Measurements from ENCODE around the gene ZWILCH.

ZWILCH gene

GRCh38 chr15:66545255-66545654 lies 40.1 kb downstream of the ZWILCH start:
- DNase-seq (ENCODE audit: low read depth), result no peak

- no peak for DNase-seq (ENCODE audit: low read depth)
Measured at GRCh38 chr15:66555685-66556084, 50.6 kb downstream of the ZWILCH start.

GRCh38 chr15:66558271-66558670 lies 53.1 kb downstream of the ZWILCH start:
- no peak for DNase-seq (ENCODE audit: low read depth)

DNA sequence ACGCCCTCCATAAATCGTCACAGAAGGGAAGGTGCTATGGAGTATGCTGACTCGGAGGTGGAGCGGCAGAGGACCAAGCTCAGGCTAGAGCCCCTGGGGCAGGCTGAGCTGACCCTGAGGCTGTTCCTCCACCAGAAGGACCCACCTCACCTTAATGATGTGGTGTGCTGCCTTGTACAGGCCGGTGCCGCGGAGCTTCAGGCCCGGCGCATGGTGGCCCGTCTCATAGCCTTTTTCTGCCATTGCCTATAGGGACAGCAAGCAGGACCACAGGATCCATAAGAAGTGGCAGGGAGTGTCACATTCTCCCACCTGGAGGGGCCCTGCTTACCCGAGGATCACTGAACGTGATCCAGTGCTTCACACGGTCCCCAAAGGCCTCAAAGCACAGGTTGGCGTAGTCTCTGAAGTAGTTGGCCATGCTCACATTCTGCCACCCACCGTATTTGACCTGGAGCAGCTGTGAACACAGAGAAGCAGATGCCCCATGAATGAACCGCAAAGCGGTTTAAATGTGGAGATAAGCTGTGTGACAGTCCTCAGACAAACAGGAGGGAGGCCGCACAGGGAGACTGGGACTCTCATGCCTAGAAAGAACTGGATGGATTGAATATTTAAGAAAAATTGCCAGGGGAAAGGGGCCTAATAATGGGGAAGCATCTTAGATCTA lies 55.9 kb downstream of the ZWILCH start:
- no peak for DNase-seq (ENCODE audit: low read depth)

GRCh38 chr15:66563126-66563525 lies 58.0 kb downstream of the ZWILCH start:
- no peak for DNase-seq (ENCODE audit: low read depth)

DNA sequence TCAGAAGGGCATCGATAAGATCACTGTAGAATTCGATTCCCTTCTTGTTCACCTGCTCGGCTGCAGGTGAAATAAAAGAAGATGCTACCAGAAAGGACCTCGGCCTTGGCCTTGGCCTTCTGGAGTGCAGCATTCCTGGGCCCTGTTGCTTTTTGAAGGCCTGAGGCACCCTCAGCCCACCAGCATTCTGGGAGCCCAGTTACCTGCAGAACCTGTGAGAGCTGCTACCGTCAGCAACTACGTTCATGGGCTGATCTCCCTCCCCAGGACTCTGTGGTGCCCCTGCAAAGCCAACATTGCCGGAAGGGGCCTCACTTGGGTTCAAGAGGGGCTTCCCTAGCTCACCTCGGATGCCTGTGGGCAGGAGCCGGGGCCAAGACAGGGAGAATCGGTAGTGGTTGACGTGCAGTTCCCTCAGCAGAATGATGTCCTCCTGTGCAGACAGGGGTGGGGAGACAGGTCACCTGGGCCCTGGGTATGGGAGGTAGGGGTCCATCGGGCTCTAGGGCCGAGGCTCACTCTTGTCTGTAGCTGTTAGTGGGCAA lies 58.5 kb downstream of the ZWILCH start:
- no peak for DNase-seq (ENCODE audit: low read depth)

- DNase-seq (ENCODE audit: low read depth), result no peak
Measured at GRCh38 chr15:66564136-66565041, 59.3 kb downstream of the ZWILCH start.

DNA sequence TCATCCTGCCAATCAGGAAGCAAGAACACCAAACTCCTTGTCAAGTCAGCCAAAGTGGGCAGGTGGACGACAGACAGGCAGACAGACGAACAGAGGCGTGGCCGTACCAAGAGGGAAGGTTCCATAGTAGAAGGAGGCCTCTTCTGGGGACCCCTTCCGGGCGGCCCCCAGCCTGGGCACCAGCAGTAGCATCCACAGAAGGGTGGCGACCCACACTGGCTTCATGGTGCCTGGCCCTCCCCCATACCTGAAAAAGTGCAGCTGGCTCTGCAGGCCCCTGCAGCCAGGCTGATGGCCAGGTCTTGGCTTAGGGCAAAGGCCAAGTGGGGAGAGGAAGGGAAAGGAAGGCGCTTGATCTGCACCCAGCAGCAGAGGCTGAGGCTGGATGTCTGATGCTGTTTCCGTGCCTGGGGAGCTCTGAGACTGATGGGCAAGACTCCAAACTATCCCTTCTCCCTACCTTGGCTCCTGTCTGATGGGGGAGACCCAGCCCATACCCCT lies 60.1 kb downstream of the ZWILCH start:
- DNase-seq (ENCODE audit: low read depth), result no peak

DNA sequence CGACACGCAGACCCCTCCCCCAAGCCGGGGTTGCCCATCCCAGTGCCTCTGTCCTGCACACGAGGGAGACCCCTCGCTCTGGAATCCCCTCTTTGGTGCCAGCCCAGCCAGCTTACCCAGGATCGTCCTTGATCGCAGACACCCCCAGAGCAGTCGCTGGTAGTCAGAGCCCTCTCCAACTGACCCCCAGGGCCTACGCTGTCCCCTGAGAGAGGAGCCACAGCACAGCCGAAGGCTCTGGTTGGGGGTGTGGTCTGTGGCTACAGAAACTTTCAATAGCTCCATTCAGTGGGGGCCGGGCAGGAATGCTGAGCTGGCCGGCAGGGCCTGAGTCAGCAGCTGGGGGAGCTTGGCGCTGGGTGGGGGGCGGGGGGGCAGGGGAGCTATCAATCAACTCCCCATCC lies 60.6 kb downstream of the ZWILCH start, which contains the start of gene LCTL:
Gene LCTL, minus strand, starts transcription at position 258 of the 404 bp plus-strand sequence. CDS start 633 bp downstream, outside the sequence.
- no peak for DNase-seq (ENCODE audit: low read depth)

DNA sequence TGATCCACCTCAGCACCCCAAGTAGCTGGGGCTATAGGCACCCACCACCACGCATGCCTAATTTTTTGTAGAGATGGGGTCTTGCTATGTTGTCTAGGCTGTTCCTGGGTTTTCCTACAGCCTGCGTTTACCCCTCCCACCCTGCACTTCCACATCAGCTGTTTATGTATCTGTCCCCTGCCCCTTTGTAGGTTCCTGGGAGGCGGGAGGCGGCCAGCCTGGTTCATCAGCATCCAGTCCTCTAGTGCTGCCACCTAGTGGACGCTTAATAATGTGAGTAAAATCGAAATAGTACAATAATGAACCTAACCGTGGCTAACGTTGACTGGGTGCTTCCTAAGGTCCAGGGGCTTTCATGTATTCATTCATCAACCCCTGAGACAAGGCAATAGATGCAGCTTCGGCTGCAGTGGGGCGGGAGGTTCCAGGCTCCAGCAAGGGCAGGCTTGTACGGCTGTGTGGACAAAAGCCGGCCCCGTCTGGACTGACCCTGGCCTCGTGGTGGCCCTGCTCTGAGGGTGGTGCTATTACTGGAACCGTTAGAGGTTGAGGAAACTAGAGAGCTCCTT lies 61.9 kb downstream of the ZWILCH start:
- peak; percentile 20 for DNase-seq (ENCODE audit: low read depth)

DNA sequence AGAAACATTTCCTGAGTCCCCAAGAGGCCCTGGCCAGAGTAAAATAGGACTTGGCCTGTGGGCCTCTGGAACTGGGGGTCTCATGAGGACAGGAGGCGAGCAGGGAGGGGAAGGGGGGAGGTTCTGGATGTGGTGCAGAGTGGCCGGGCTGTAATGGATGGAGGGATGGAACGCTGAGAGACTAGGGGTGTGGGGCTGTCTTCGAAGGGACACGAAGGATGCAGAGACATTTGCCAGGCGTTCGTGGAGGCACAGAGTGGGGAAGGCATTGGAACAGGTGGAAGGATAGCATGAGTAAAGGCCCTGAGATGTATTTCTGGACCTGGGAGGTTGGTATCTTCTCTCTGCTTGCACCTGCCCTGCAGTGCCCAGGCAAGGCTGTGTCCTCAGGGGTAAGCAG lies 62.8 kb downstream of the ZWILCH start:
- no peak for DNase-seq (ENCODE audit: low read depth)

- no peak for DNase-seq (ENCODE audit: low read depth)
Measured at GRCh38 chr15:66569461-66570137, 64.5 kb downstream of the ZWILCH start.

DNA sequence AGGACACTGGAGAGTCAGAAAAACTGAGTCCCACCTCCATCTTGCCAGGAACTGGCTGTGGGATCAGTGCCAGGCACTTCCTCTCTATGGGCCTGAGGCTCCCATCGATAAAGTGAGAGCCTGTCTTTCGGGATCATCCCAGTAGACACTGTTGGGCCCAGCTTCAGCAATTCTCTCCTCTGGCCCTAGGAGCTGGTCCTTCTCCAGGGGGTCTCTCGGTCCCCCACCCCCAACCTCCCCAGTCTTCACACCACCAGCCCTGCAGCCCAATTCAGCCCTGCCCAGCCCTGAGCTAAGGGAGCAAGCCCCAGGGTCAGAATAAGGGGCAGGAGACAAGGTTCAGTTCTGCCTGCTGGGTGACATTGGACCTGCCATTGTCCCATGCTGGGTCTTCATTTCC lies 65.2 kb downstream of the ZWILCH start:
- no peak for DNase-seq (ENCODE audit: low read depth)

DNA sequence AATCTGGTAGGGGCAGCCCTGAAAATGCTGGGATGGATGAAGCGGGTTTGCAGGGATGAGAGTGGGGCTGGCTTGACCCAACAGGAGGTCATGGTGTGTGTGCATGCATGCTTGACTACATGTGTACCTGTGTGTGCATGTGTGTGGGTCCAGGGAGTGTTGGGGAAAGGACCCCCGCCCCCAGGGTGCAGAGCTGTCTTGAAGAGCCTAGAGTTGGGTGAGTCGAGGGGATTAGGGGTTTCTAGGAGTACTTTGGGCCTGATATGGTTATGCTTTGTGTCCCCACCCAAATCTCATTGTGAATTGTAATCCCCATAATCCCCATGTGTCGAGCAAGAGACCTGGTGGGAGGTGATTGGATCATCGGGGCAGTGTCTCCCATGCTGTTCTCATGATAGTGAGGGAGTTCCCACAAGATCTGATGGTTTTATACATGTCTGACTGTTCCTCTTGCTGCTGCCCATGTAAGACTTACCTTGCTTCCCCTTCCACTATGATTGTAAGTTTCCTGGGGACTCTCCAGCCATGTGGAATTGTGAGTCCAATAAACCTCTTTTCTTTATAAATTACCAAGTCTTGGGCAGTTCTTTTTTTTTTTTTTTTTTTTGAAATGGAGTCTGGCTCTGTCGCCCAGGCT lies 65.8 kb downstream of the ZWILCH start:
- DNase-seq (ENCODE audit: low read depth), result no peak

- DNase-seq (ENCODE audit: low read depth), result no peak
Measured at GRCh38 chr15:66572146-66572545, 67.0 kb downstream of the ZWILCH start.

- DNase-seq (ENCODE audit: low read depth), result no peak
Measured at GRCh38 chr15:66573348-66573718, 68.2 kb downstream of the ZWILCH start.

GRCh38 chr15:66573719-66574595 lies 68.8 kb downstream of the ZWILCH start:
- no peak for DNase-seq (ENCODE audit: low read depth)

DNA sequence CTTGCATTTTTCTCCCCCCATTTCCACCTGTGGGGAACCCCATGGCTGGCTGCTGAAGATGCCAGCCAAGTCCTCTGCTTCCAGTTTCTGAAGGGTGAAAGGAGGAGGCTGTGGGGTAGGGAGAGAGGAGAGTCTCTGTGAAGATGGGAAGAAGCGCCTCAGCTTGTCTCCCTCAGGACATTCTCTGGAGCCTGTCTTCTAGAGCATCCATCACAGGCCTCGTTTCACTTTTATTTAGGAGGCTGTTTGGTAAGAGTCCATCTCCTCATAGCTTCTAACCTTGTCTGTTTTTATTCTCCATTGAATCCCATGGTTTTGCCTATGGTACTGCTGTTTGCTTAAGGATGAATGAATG lies 69.4 kb downstream of the ZWILCH start:
- DNase-seq (ENCODE audit: low read depth), result no peak

GRCh38 chr15:66578286-66578875 lies 73.3 kb downstream of the ZWILCH start:
- DNase-seq (ENCODE audit: low read depth), result no peak

DNA sequence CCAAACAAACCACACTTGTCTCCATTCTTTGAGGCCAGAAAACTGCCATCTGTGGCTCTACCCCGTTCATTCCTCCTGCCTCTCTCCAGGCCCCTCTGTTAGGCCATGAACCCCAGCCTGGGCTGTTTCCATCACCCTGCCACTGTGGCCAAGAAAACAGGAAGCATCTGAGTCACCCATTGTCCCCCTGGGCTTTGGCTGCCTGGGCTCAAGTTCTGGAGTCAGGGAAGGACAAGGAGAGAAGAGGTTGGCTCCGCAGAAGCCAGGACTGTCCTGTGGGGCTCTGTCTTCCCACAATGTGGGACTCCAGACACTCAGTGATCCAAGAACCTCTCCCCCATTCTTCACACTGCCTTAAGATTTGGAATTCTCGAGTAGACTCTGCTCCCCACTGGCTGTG lies 75.5 kb downstream of the ZWILCH start:
- no peak for DNase-seq (ENCODE audit: low read depth)

All from activated T-cell treated with anti-CD3 and anti-CD28 coated beads for 48 hours (primary cell).